GM12878 (cell line): ENCODE results near the gene RAB3GAP1.

Experiments used
- BHLHE40 ChIP-seq, 2 experiments: fragments of 450-650 bp in 1 of 2; IDR thresholded peaks; 2 replicates each; pipeline ENCODE4 v1.6.1; 2011 to 2017; ENCODE audit warnings: low read depth in 2 of 2, borderline replicate concordance in 1 of 2, improper control_type of control experiment in 1 of 2, low read length in 1 of 2, mild to moderate bottlenecking in 1 of 2
- FOXM1 ChIP-seq: IDR thresholded peaks from 2 replicates; pipeline ENCODE4 v1.6.1; 2012; ENCODE audit warnings: low read depth, mild to moderate bottlenecking, inconsistent platforms, low read length, moderate library complexity
- JUNB ChIP-seq: IDR thresholded peaks from 2 replicates; pipeline ENCODE4 v1.6.1; 2016; ENCODE audit warnings: antibody characterized with exemption, mild to moderate bottlenecking
- JUND ChIP-seq: IDR thresholded peaks from 2 replicates; pipeline ENCODE4 v1.6.1; 2012; ENCODE audit warnings: low read depth, mild to moderate bottlenecking, low read length, improper control_type of control experiment, moderate library complexity
- POLR2A ChIP-seq: IDR thresholded peaks from 2 replicates; pipeline ENCODE4 v1.6.1; 2011; ENCODE audit warnings: low read depth, mild to moderate bottlenecking, low read length
- RELB ChIP-seq: fragments of 450-650 bp; IDR thresholded peaks from 2 replicates; pipeline ENCODE4 v1.6.1; 2017; ENCODE audit warnings: low read depth, mild to moderate bottlenecking, moderate library complexity
- REST ChIP-seq: IDR thresholded peaks from 2 replicates; pipeline ENCODE4 v1.6.1; 2012; ENCODE audit warnings: mild to moderate bottlenecking, low read depth, low read length
- USF1 ChIP-seq: IDR thresholded peaks from 2 replicates; pipeline ENCODE4 v1.6.1; 2011; ENCODE audit warnings: borderline replicate concordance, low read depth, mild to moderate bottlenecking, moderate library complexity, mixed read lengths, low read length; ENCODE audit not compliant: insufficient read depth; ENCODE audit errors: extremely low read length

GRCh38 chr2:135175177-135175576, 123.1 kb downstream of the RAB3GAP1 start:
- TF ChIP-seq USF1 = no peak
- TF ChIP-seq FOXM1 = no peak
- TF ChIP-seq POLR2A = no peak
- no peak for TF ChIP-seq RELB
- no peak for TF ChIP-seq JUNB
- no peak for TF ChIP-seq JUND
- no peak for TF ChIP-seq BHLHE40 (IDR thresholded peaks at IDR 0.05; ENCODE audit: borderline replicate concordance in 1 of 2, low read depth in 2 of 2, low read length in 1 of 2)
- no peak for TF ChIP-seq REST
